IMR-90 (cell line): ENCODE measurements around the gene PITX3. TPM values are rescaled to one million over a fixed set of nuclear protein-coding genes. Genes with fewer than 3 reads are reported as not detected.

Experiments
- ATAC-seq: fragments of 200-7000 bp; cut with Tn5 transposase; 2 replicates; pipeline ENCODE4 v1.9.1; 2020; ENCODE audit warnings: low read depth, mild to moderate bottlenecking, moderate library complexity
- BruUV-seq: library from RNA; stranded (reverse); fragments of 400-500 nt; replicated peaks from 2 replicates; lab custom pipeline; 2021; lab: Mats Ljungman, UMichigan
- CTCF ChIA-PET: fragments of 300-600 bp; formaldehyde crosslinking; extraction: SDS; loops from one replicate; lab custom pipeline; 2021; ENCODE audit warnings: antibody characterized with exemption; lab: Yijun Ruan, JAX
- POLR2A ChIA-PET: fragments of 300-600 bp; sonication (Branson Sonifier 250); formaldehyde crosslinking; loops from one replicate; lab custom pipeline; 2022; ENCODE audit warnings: antibody characterized with exemption; ENCODE audit not compliant: unreplicated experiment; lab: Charles Lee
- DNase-seq: peaks from one replicate; pipeline ENCODE4 v3.0.0; 2013
- H2AFZ ChIP-seq: replicated peaks from 2 replicates; pipeline ENCODE3; 2013; ENCODE audit warnings: low read length, mild to moderate bottlenecking; ENCODE audit not compliant: poor library complexity
- H2AK5ac ChIP-seq: 2 replicates; pipeline ENCODE4 v1.6.1; 2013; ENCODE audit warnings: low read depth, low read length, inconsistent platforms
- H2AK9ac ChIP-seq: replicated peaks from 2 replicates; pipeline ENCODE3; 2013; ENCODE audit warnings: mild to moderate bottlenecking, low read depth, low read length, moderate library complexity; ENCODE audit not compliant: poor library complexity
- H2BK120ac ChIP-seq: 2 replicates; pipeline ENCODE4 v1.6.1; 2013; ENCODE audit warnings: low read depth, low read length, inconsistent platforms
- H2BK15ac ChIP-seq: 3 replicates; pipeline ENCODE4 v1.6.1; 2013; ENCODE audit warnings: low read depth, low read length, inconsistent platforms
- H2BK20ac ChIP-seq: 2 replicates; pipeline ENCODE4 v1.6.1; 2013; ENCODE audit warnings: low read depth, mild to moderate bottlenecking, inconsistent platforms, low read length, moderate library complexity
- H2BK5ac ChIP-seq: 2 replicates; pipeline ENCODE4 v1.6.1; 2013; ENCODE audit warnings: mild to moderate bottlenecking, low read depth, low read length, inconsistent platforms; ENCODE audit not compliant: poor library complexity, severe bottlenecking
- H3K14ac ChIP-seq: replicated peaks from 2 replicates; pipeline ENCODE4 v1.6.1; 2013; ENCODE audit warnings: low read depth, low read length, inconsistent platforms
- H3K18ac ChIP-seq: 2 replicates; pipeline ENCODE4 v1.6.1; 2013; ENCODE audit warnings: low read depth, low read length, control low read depth
- H3K23ac ChIP-seq: 2 replicates; pipeline ENCODE4 v1.6.1; 2013; ENCODE audit warnings: low read depth, low read length, inconsistent platforms
- H3K27ac ChIP-seq: 2 replicates; pipeline ENCODE4 v1.5.1; 2013; ENCODE audit warnings: mild to moderate bottlenecking, control low read depth, low read length; ENCODE audit not compliant: insufficient read depth
- H3K27me3 ChIP-seq: 2 replicates; pipeline ENCODE4 v1.6.1; 2013; ENCODE audit warnings: low read length; ENCODE audit not compliant: control insufficient read depth, insufficient read depth
- H3K36me3 ChIP-seq: 2 replicates; pipeline ENCODE4 v1.6.1; 2013; ENCODE audit warnings: low read length, mixed read lengths; ENCODE audit not compliant: control insufficient read depth, insufficient read depth
- H3K4ac ChIP-seq: 2 replicates; pipeline ENCODE4 v1.6.1; 2013; ENCODE audit warnings: low read depth, low read length, inconsistent platforms
- H3K4me1 ChIP-seq: 2 replicates; pipeline ENCODE4 v1.6.1; 2013; ENCODE audit warnings: low read length, mixed read lengths; ENCODE audit not compliant: control insufficient read depth, insufficient read depth
- H3K4me2 ChIP-seq: 2 replicates; pipeline ENCODE4 v1.6.1; 2013; ENCODE audit warnings: low read depth, mild to moderate bottlenecking, control low read depth, low read length, moderate library complexity
- H3K4me3 ChIP-seq: 2 replicates; pipeline ENCODE4 v1.5.1; 2013; ENCODE audit warnings: low read depth, mild to moderate bottlenecking, control low read depth, low read length, moderate library complexity; ENCODE audit not compliant: insufficient read depth
- H3K56ac ChIP-seq: 2 replicates; pipeline ENCODE4 v1.6.1; 2013; ENCODE audit warnings: low read length, inconsistent platforms; ENCODE audit not compliant: insufficient read depth; ENCODE audit errors: extremely low read depth
- H3K79me1 ChIP-seq, 2 experiments: 2 replicates each; pipeline ENCODE4 v1.6.1; 2013; ENCODE audit warnings: low read length in 2 of 2, inconsistent platforms in 1 of 2, low read depth in 1 of 2
- H3K9ac ChIP-seq: 2 replicates; pipeline ENCODE4 v1.6.1; 2013; ENCODE audit warnings: low read depth, low read length, control low read depth
- H3K9me1 ChIP-seq: 2 replicates; pipeline ENCODE4 v1.6.1; 2013; ENCODE audit warnings: low read length, inconsistent platforms; ENCODE audit not compliant: insufficient read depth
- H3K9me3 ChIP-seq: 2 replicates; pipeline ENCODE4 v1.6.1; 2013; ENCODE audit warnings: low read length; ENCODE audit not compliant: control insufficient read depth, insufficient read depth
- H4K20me1 ChIP-seq: 2 replicates; pipeline ENCODE4 v1.6.1; 2013; ENCODE audit warnings: low read length, inconsistent platforms; ENCODE audit not compliant: insufficient read depth
- H4K5ac ChIP-seq: 2 replicates; pipeline ENCODE4 v1.6.1; 2013; ENCODE audit warnings: mild to moderate bottlenecking, low read depth, low read length, control low read depth
- H4K8ac ChIP-seq, 2 experiments: 2 replicates each; pipeline ENCODE4 v1.6.1; 2013; ENCODE audit warnings: low read depth in 2 of 2, low read length in 2 of 2, control low read depth in 1 of 2, inconsistent platforms in 1 of 2
- H4K91ac ChIP-seq: 2 replicates; pipeline ENCODE4 v1.6.1; 2013; ENCODE audit warnings: low read depth, low read length, inconsistent platforms; ENCODE audit not compliant: insufficient read depth
- CEBPB ChIP-seq: IDR thresholded peaks from 2 replicates; pipeline ENCODE4 v1.6.1; 2012; ENCODE audit warnings: low read depth, low read length, improper control_type of control experiment
- CHD1 ChIP-seq: IDR thresholded peaks from 2 replicates; pipeline ENCODE4 v1.6.1; 2012; ENCODE audit warnings: low read depth, low read length, improper control_type of control experiment
- MAFK ChIP-seq: IDR thresholded peaks from 2 replicates; pipeline ENCODE4 v1.6.1; 2012; ENCODE audit warnings: low read depth, low read length, improper control_type of control experiment
- NFE2L2 ChIP-seq: fragments of 150-350 bp; IDR thresholded peaks from 2 replicates; pipeline ENCODE4 v1.6.1; 2016; ENCODE audit warnings: low read depth, mild to moderate bottlenecking, low read length
- RAD21 ChIP-seq: IDR thresholded peaks from 2 replicates; pipeline ENCODE4 v1.6.1; 2012; ENCODE audit warnings: low read length, improper control_type of control experiment
- dilution Hi-C: fragments of 300-500 bp; cut with HindIII; formaldehyde crosslinking; loops from one replicate; pipeline ENCODE4 v1.14.3; 2018; ENCODE audit warnings: low sequenced_read_pairs; ENCODE audit not compliant: unreplicated experiment
- in situ Hi-C: fragments of 300-500 bp; cut with MboI; formaldehyde crosslinking; loops from 3 replicates; pipeline ENCODE4 v1.14.3; 2019; ENCODE audit warnings: low sequenced_read_pairs, inconsistent platforms, mixed read lengths
- intact Hi-C: fragments of 100-400 bp; cut with micrococcal nuclease; formaldehyde crosslinking; loops from 2 replicates; pipeline ENCODE4 v1.10.0; 2022
- polyA plus RNA-seq, 3 experiments: library from polyadenylated mRNA; depleted of rRNA; stranded (reverse); fragments of >200 nt; gene quantifications; 2 replicates each; pipeline ENCODE4 v1.2.3, GENCODE V29; 2012; ENCODE audit warnings: low replicate concordance in 1 of 3
- total RNA-seq: library from RNA; depleted of rRNA; stranded (reverse); fragments of >200 nt; gene quantifications from 2 replicates; pipeline ENCODE4 v1.2.3, GENCODE V29; 2012
- TF ChIP-seq, protein P1 (sequence below): fragments of 150-350 bp; IDR thresholded peaks from 2 replicates; pipeline ENCODE4 v1.6.1; 2017; ENCODE audit warnings: mild to moderate bottlenecking, antibody characterized with exemption, low read length, low read depth

Gene PITX3
- total and polyA plus RNA-seq, 2 of the 4 experiments (the other 2 are of a cell fraction) = not detected

DNA sequence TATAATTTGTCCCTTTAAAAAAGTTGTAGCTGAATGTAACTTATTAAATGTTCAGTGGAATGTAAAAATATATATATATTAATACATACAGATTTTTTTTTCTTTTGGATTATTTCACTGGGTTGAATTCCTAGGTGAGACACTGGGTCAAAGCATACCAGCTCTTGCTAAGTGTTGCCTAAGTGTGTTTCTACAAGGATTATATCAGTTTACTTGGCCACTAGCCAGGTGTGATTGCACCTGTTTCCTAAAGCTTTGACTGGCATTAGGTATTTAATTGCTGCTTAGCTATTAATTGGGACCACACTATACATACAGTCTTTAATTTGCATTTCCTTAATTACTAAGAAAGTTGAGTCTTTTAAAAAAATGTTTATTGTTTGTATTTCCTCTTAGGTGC lies 20.7 kb downstream of the PITX3 start:
- H2AK5ac ChIP-seq = no peak overlapping the region
- H3K9ac ChIP-seq = no peak overlapping the region
- no peak overlapping the region for H2BK120ac ChIP-seq
- no peak overlapping the region for H2BK15ac ChIP-seq
- ATAC-seq (no peak), DNase-seq (no peak)
- H3K4ac ChIP-seq = no peak overlapping the region
- H3K56ac ChIP-seq = no peak overlapping the region
- no peak overlapping the region for H3K14ac ChIP-seq
- H3K27ac ChIP-seq = no peak overlapping the region
- no peak overlapping the region for H3K4me3 ChIP-seq
- ChIA-PET POLR2A (no interaction called here), CTCF (interaction anchor here (1.2 kb wide), 1 partner anchor 51 kb away, joined by 4 read pairs; no protein-coding TSS in a partner anchor)
- in situ Hi-C loops = loop anchor here (10.0 kb wide), 1 partner anchor 264 kb away; no protein-coding TSS in a partner anchor
- no peak overlapping the region for H4K8ac ChIP-seq
- H3K18ac ChIP-seq = no peak overlapping the region
- TF ChIP-seq RAD21 = no peak
- no peak for TF ChIP-seq NFE2L2
- TF ChIP-seq, protein P1, sequence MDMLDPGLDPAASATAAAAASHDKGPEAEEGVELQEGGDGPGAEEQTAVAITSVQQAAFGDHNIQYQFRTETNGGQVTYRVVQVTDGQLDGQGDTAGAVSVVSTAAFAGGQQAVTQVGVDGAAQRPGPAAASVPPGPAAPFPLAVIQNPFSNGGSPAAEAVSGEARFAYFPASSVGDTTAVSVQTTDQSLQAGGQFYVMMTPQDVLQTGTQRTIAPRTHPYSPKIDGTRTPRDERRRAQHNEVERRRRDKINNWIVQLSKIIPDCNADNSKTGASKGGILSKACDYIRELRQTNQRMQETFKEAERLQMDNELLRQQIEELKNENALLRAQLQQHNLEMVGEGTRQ = no peak
- no peak for TF ChIP-seq CHD1
- no peak for TF ChIP-seq MAFK
- no peak for TF ChIP-seq CEBPB
- no peaks in the 10 kb centered on the region for H4K20me1 ChIP-seq
- intact Hi-C loops = loop anchor here (5.0 to 10.0 kb wide), 2 partner anchors 33 to 364 kb away; no protein-coding TSS in a partner anchor
- peaks cover 2% of the 10 kb centered on the region for H3K4me1 ChIP-seq
- H3K4me2 ChIP-seq = no peak overlapping the region
- H3K9me1 ChIP-seq = 0 out of 2 replicates have a peak, but pooled peaks cover under 1% of the 10 kb centered on the region
- H3K36me3 ChIP-seq = no peaks in the 10 kb centered on the region
- no peaks in the 10 kb centered on the region for H3K79me1 ChIP-seq
- no peak overlapping the region for H2AK9ac ChIP-seq
- H2BK20ac ChIP-seq = no peak overlapping the region
- H3K27me3 ChIP-seq = peaks cover 7% of the 10 kb centered on the region; the same call in 1 of the 2 replicates
- H2BK5ac ChIP-seq = no peak overlapping the region
- no peak overlapping the region for H3K23ac ChIP-seq
- no peak overlapping the region for H4K5ac ChIP-seq
- no TSS peak for BruUV-seq
- H2AFZ ChIP-seq = no peak overlapping the region
- no peaks in the 10 kb centered on the region for H3K9me3 ChIP-seq
- dilution Hi-C loops = no loop called here
- no peak overlapping the region for H4K91ac ChIP-seq
